Activated T-helper 1 cell treated with anti-CD3 and anti-CD28 coated beads, Interleukin-12 subunit alpha, Interleukin-12 subunit beta, Interleukin-2, Interleukin-4 antibody, amounts not matched to agents 30 ng/mL and 10 ng/mL and 1 ng/mL, durations not matched to agents 14 hours and 24 hours and 36 hours (primary cell): Measurements from ENCODE around the gene ZNF460. TPM values are rescaled to one million over a fixed set of nuclear protein-coding genes. Genes with fewer than 3 reads are reported as not detected.

ENCODE experiments used
- DNase-seq: peaks from one replicate; pipeline ENCODE4 v3.0.0; 2021; ENCODE audit warnings: low spot score
- H3K27ac Mint-ChIP-seq: one replicate; pipeline ENCODE4 v1.8.0; 2021; ENCODE audit warnings: mild to moderate bottlenecking, mixed read lengths
- H3K27me3 Mint-ChIP-seq: one replicate; pipeline ENCODE4 v1.8.0; 2022; ENCODE audit warnings: mild to moderate bottlenecking, moderate library complexity, mixed read lengths; ENCODE audit not compliant: insufficient read depth
- H3K36me3 Mint-ChIP-seq: one replicate; pipeline ENCODE4 v1.8.0; 2021; ENCODE audit warnings: low read depth, mixed read lengths
- H3K4me1 Mint-ChIP-seq: one replicate; pipeline ENCODE4 v1.8.0; 2021; ENCODE audit warnings: low read depth, mixed read lengths
- H3K4me3 Mint-ChIP-seq: one replicate; pipeline ENCODE4 v1.8.0; 2021; ENCODE audit warnings: mild to moderate bottlenecking, moderate library complexity, mixed read lengths
- H3K9me3 Mint-ChIP-seq: one replicate; pipeline ENCODE4 v1.8.0; 2021; ENCODE audit warnings: mixed read lengths
- intact Hi-C: fragments of 100-400 bp; cut with micrococcal nuclease; formaldehyde crosslinking; loops from one replicate; pipeline ENCODE4 v1.15.1; 2024
- total RNA-seq: library from RNA; stranded (reverse); gene quantifications from 2 replicates; pipeline ENCODE4 v1.2.3, GENCODE V29; 2022

ZNF460 gene
- total RNA-seq, 1 donor from 2014 or later, result 41.4 TPM

- Mint-ChIP-seq H3K4me1 (no peaks in the 10 kb centered on the region), H3K9me3 (peaks cover 72% of the 10 kb centered on the region), H3K4me3 (no peak overlapping the region), H3K27me3 (no peaks in the 10 kb centered on the region), H3K36me3 (peaks cover 89% of the 10 kb centered on the region), H3K27ac (no peak overlapping the region)
- intact Hi-C loops, result no loop called here
- DNase-seq, result no peak
These were observed 10.7 kb downstream of the ZNF460 start for GRCh38 chr19:57290970-57291369.

DNA sequence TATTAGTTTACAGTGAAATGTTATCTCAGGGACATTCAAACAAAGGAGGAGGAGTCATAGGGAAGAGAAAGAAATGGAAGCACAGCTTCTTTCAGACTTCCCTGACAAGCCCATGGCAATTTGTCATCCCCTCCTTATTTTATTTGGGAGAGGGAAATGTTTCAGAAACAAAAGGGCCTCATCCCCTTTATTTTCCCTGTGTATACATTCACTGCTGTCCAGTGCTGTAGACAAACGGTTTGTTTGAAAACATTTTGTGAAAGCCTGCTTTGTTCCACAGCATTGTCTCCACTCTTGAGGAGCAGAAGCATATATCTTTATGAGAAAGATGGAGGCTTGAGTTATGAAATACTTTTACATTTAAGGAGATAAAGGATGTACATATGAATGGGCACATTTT is 12.3 kb downstream of the ZNF460 start:
- Mint-ChIP-seq H3K27me3 (no peaks in the 10 kb centered on the region), H3K4me3 (no peak overlapping the region), H3K9me3 (peaks cover 79% of the 10 kb centered on the region), H3K27ac (no peak overlapping the region), H3K36me3 (peaks cover 88% of the 10 kb centered on the region), H3K4me1 (no peaks in the 10 kb centered on the region)
- intact Hi-C loops, result no loop called here
- no peak for DNase-seq

GRCh38 chr19:57293719-57294118 is 13.4 kb downstream of the ZNF460 start:
- no peak for DNase-seq
- Mint-ChIP-seq H3K9me3 (peaks cover 82% of the 10 kb centered on the region), H3K36me3 (peaks cover 88% of the 10 kb centered on the region), H3K27me3 (no peaks in the 10 kb centered on the region), H3K4me3 (no peak overlapping the region), H3K4me1 (no peaks in the 10 kb centered on the region), H3K27ac (no peak overlapping the region)
- intact Hi-C loops, result no loop called here

DNA sequence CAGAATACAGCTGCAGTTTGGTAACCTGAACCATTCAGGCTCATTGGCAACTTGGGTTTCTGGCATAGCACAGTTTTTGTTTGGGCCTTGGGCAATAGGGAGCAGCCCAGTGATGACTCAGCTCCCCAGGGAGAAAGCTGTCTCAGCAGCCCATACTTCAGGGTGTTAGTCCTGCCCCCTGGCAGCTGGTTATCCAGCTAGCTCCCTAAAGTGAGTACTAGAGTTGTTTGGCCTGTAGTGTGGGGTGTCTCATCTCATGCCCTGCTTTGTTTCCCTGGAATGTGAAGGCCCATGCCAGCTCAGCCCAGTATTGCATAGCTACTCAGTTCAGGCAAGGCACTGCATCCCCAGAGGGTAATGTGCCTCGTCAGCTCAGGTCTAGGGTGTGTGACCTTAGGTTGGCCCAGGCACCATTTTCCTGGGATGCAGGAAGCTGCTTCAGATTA is 21.8 kb downstream of the ZNF460 start:
- DNase-seq, result no peak
- intact Hi-C loops, result no loop called here
- no peak overlapping the region for H3K27ac Mint-ChIP-seq

GRCh38 chr19:57302727-57303401 is 22.6 kb downstream of the ZNF460 start:
- Mint-ChIP-seq H3K27ac (no peak overlapping the region), H3K4me1 (no peaks in the 10 kb centered on the region), H3K9me3 (peaks cover 41% of the 10 kb centered on the region), H3K36me3 (peaks cover 67% of the 10 kb centered on the region), H3K4me3 (no peak overlapping the region), H3K27me3 (no peaks in the 10 kb centered on the region)
- intact Hi-C loops, result no loop called here
- no peak for DNase-seq

More for the DNA sequence above, 21.8 kb downstream of the ZNF460 start:
- H3K36me3 Mint-ChIP-seq, result peaks cover 74% of the 10 kb centered on the region
- no peaks in the 10 kb centered on the region for H3K4me1 Mint-ChIP-seq
- H3K9me3 Mint-ChIP-seq, result peaks cover 47% of the 10 kb centered on the region
- H3K4me3 Mint-ChIP-seq, result no peak overlapping the region
- no peaks in the 10 kb centered on the region for H3K27me3 Mint-ChIP-seq

DNA sequence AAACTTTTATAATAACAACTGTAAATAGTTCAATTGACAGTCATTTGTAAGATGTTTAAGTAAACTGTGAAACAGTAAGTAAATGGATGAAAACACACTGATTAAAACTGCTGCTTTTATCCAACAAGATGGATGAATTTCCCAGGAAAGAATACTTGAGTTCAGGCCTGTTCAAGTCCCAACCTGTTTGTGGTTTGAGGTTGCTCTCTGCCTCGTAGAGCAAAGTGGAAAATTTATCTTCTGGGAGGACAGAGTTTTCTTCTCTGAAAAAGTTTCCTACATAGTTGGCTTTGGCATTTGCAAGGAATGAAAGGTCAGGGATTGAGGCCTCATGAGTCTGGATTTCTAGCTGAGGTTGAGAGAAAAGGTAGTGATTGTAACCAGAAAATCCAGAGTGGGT is 24.8 kb downstream of the ZNF460 start:
- no peaks in the 10 kb centered on the region for H3K4me1 Mint-ChIP-seq
- no peak overlapping the region for H3K4me3 Mint-ChIP-seq
- H3K9me3 Mint-ChIP-seq, result peaks cover 44% of the 10 kb centered on the region
- peaks cover 54% of the 10 kb centered on the region for H3K36me3 Mint-ChIP-seq
- H3K27me3 Mint-ChIP-seq, result no peaks in the 10 kb centered on the region
- no peak for DNase-seq
- intact Hi-C loops, result no loop called here
- no peak overlapping the region for H3K27ac Mint-ChIP-seq

GRCh38 chr19:57308514-57308913 is 28.2 kb downstream of the ZNF460 start:
- Mint-ChIP-seq H3K27me3 (peaks cover 6% of the 10 kb centered on the region), H3K36me3 (peaks cover 26% of the 10 kb centered on the region), H3K9me3 (peaks cover 31% of the 10 kb centered on the region), H3K4me1 (no peaks in the 10 kb centered on the region), H3K4me3 (no peak overlapping the region), H3K27ac (no peak overlapping the region)
- intact Hi-C loops, result no loop called here
- no peak for DNase-seq

GRCh38 chr19:57310792-57311191 is 30.5 kb downstream of the ZNF460 start:
- Mint-ChIP-seq H3K36me3 (peaks cover 10% of the 10 kb centered on the region), H3K27ac (no peak overlapping the region), H3K27me3 (peaks cover 7% of the 10 kb centered on the region), H3K9me3 (peaks cover 43% of the 10 kb centered on the region), H3K4me3 (no peak overlapping the region), H3K4me1 (no peaks in the 10 kb centered on the region)
- no peak for DNase-seq
- intact Hi-C loops, result no loop called here

- peaks cover 20% of the 10 kb centered on the region for H3K27me3 Mint-ChIP-seq
- no peak overlapping the region for H3K4me3 Mint-ChIP-seq
- no peak for DNase-seq
- H3K36me3 Mint-ChIP-seq, result peaks cover 3% of the 10 kb centered on the region
- H3K9me3 Mint-ChIP-seq, result peaks cover 38% of the 10 kb centered on the region
- no peak overlapping the region for H3K27ac Mint-ChIP-seq
- no peaks in the 10 kb centered on the region for H3K4me1 Mint-ChIP-seq
- intact Hi-C loops, result no loop called here
These were observed 33.9 kb downstream of the ZNF460 start for GRCh38 chr19:57314146-57314545.

DNA sequence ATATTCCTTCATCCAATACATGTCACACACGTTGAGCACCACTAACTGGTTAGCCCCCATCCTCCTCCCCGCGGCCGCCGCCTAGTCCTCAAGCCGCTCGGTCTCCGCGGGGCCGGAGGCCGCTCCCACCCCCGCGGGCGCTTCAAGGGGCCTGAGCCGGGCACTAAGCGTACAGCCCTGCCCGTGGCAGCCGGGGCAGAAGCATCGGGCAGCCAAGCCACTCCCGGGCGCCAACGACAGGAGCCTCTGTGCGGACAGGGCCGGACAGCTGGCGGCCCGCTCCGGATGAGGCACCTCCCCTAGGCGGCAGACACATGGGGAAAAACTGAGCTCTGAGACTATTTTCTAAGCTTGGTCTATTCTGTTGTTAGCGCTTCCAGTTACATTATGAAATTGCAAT is 37.2 kb downstream of the ZNF460 start:
- peaks cover 18% of the 10 kb centered on the region for H3K27me3 Mint-ChIP-seq
- intact Hi-C loops, result no loop called here
- peaks cover 31% of the 10 kb centered on the region for H3K9me3 Mint-ChIP-seq
- no peak overlapping the region for H3K4me3 Mint-ChIP-seq
- no peak for DNase-seq
- H3K36me3 Mint-ChIP-seq, result no peaks in the 10 kb centered on the region
- no peak overlapping the region for H3K27ac Mint-ChIP-seq
- peaks cover 24% of the 10 kb centered on the region for H3K4me1 Mint-ChIP-seq

GRCh38 chr19:57319869-57320179 is 39.5 kb downstream of the ZNF460 start:
- peaks cover 32% of the 10 kb centered on the region for H3K9me3 Mint-ChIP-seq

DNA sequence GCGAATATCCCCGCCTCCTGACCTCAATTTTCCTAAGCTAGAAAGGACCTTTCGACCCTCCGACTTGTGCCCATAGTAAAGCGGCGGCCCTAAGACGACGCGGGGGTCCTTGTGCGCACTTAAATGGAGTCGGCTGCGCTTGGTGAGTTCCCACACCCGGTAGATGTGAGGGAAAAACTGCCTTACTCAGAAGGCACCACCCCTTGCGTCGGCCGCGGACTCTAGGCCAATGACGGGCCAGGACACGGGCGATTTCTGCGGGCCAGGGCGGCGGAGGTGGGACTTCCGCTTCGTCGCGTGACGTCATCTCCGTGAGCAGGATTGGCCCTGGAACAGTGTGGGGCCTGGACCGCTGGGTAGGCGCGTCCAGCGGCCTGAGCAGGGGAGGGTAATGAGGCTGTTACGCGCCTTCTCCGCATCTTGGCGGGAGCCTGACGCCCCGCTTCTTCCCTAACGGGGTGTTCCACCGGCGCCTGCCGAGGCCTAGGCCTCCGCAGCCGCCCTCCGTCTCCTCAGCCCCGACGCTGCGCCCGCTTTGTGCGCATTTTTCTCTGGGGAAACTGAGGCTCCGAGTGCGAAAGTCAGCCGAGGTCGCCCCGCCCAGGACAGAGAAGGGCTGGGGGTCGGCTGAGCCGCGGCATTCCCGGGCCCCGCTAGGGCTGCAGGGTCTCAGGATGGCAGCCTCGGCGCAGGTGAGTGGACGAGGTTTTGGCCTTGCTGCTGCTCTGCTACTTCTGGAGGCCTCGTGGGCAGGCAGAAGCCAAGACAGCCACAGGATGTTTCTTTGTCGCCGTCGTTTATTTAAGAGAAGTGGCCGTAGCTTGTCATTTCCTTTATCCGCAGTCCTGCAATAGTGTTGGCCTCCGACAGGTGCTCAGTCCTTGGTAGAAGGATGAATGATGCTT is 40.1 kb downstream of the ZNF460 start, which contains the start of gene ZNF543:
ZNF543 (plus strand) TSS at position 293 of the 905 bp plus-strand sequence; CDS start at position 675, 382 bp downstream.
- peak within 1 kb of the TSS; percentile 97 for H3K27ac Mint-ChIP-seq
- peak within 1 kb of the TSS; percentile 89 for H3K4me3 Mint-ChIP-seq
- peak; percentile 90 for DNase-seq
- peaks cover 26% of the 10 kb centered on the region for H3K36me3 Mint-ChIP-seq
- peaks cover 28% of the 10 kb centered on the region for H3K4me1 Mint-ChIP-seq
- H3K27me3 Mint-ChIP-seq, result peaks cover 14% of the 10 kb centered on the region
- peaks cover 28% of the 10 kb centered on the region for H3K9me3 Mint-ChIP-seq
- intact Hi-C loops, result loop anchor here (1.0 to 10.0 kb wide), 10 partner anchors 31 to 1120 kb away; partner anchors contain the start of genes TRAPPC2B, ZNF132, ZNF17 and ZNF264

More at GRCh38 chr19:57319869-57320179, 39.5 kb downstream of the ZNF460 start:
- intact Hi-C loops, result loop anchor here (1.0 to 10.0 kb wide), 10 partner anchors 31 to 1120 kb away; partner anchors contain the start of genes TRAPPC2B, ZNF132, ZNF17 and ZNF264
- DNase-seq, result no peak
- Mint-ChIP-seq H3K36me3 (peaks cover 20% of the 10 kb centered on the region), H3K4me3 (peak overlapping the region; percentile 89), H3K27ac (peak overlapping the region; percentile 97), H3K27me3 (peaks cover 14% of the 10 kb centered on the region), H3K4me1 (peaks cover 28% of the 10 kb centered on the region)

DNA sequence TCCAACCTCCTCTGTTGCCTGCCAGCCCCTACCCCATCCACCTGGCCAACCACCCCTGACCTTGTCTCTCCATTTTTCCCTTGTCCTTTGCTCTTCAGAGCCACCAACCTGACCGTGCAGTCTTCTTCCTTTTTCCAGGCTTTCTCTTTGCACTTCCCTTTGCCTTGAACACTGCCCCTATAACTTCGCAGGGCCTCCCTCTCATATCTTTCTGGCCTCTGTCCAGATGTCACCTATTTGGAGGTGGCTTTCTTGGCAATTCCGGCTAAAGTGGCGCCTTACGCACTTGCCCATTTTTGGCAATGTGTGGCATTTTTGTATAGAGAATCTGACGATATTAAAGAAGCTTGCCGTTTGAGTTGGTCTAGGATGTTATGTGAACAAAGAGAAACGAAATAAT is 40.8 kb downstream of the ZNF460 start:
- no peak for DNase-seq
- peaks cover 33% of the 10 kb centered on the region for H3K36me3 Mint-ChIP-seq
- peaks cover 10% of the 10 kb centered on the region for H3K27me3 Mint-ChIP-seq
- peaks cover 21% of the 10 kb centered on the region for H3K9me3 Mint-ChIP-seq
- H3K4me3 Mint-ChIP-seq, result peak overlapping the region; percentile 89
- peaks cover 28% of the 10 kb centered on the region for H3K4me1 Mint-ChIP-seq
- H3K27ac Mint-ChIP-seq, result peak overlapping the region; percentile 97
- intact Hi-C loops, result loop anchor here (10.0 kb wide), 1 partner anchor 834 kb away; the partner anchor contains the start of gene ZNF329
